ENCODE results near the gene KLK14. TPM values are rescaled to one million over a fixed set of nuclear protein-coding genes. Genes with fewer than 3 reads are reported as not detected.

Gene KLK14
- total RNA-seq, 2 experiments from 2014 or later, result 0.61 to 0.76 TPM

- Mint-ChIP-seq H3K4me1 (ENCODE audit: low read depth) (peaks cover 38% of the 10 kb centered on the region), H3K27ac (peak overlapping the region; percentile 81), H3K36me3 (peaks cover 17% of the 10 kb centered on the region), H3K9me3 (no peaks in the 10 kb centered on the region), H3K27me3 (no peaks in the 10 kb centered on the region), H3K4me3 (peak overlapping the region; percentile 93)
- peak; percentile 42 for DNase-seq
- ChIA-PET POLR2A (no interaction called here), CTCF (interaction anchor here (1.6 kb wide), 1 partner anchor 50 kb away, joined by 4 read pairs; no protein-coding TSS in a partner anchor)
- intact Hi-C loops (cut with micrococcal nuclease), result loop anchor here (2.0 kb wide), 2 partner anchors 303 to 597 kb away; partner anchors contain the start of gene JOSD2
Observed at GRCh38 chr19:51107406-51108065, 24.8 kb upstream of the KLK14 start.

GRCh38 chr19:51103926-51104341 lies 21.2 kb upstream of the KLK14 start:
- intact Hi-C loops (cut with micrococcal nuclease), result no loop called here
- Mint-ChIP-seq H3K36me3 (peaks cover 29% of the 10 kb centered on the region), H3K4me1 (ENCODE audit: low read depth) (peaks cover 45% of the 10 kb centered on the region), H3K4me3 (no peak overlapping the region), H3K9me3 (no peaks in the 10 kb centered on the region), H3K27ac (no peak overlapping the region), H3K27me3 (no peaks in the 10 kb centered on the region)
- POLR2A ChIA-PET, result no interaction called here
- CTCF ChIA-PET, result no interaction called here
- DNase-seq, result no peak

GRCh38 chr19:51102991-51103390 lies 20.3 kb upstream of the KLK14 start:
- Mint-ChIP-seq H3K27me3 (no peaks in the 10 kb centered on the region), H3K9me3 (no peaks in the 10 kb centered on the region), H3K36me3 (peaks cover 29% of the 10 kb centered on the region), H3K27ac (no peak overlapping the region), H3K4me1 (ENCODE audit: low read depth) (peaks cover 41% of the 10 kb centered on the region), H3K4me3 (no peak overlapping the region)
- ChIA-PET POLR2A (no interaction called here), CTCF (no interaction called here)
- intact Hi-C loops (cut with micrococcal nuclease), result no loop called here
- DNase-seq, result no peak

- Mint-ChIP-seq H3K9me3 (no peaks in the 10 kb centered on the region), H3K27ac (no peak overlapping the region), H3K27me3 (no peaks in the 10 kb centered on the region), H3K4me3 (no peak overlapping the region), H3K36me3 (peaks cover 30% of the 10 kb centered on the region), H3K4me1 (ENCODE audit: low read depth) (peaks cover 36% of the 10 kb centered on the region)
- ChIA-PET CTCF (interaction anchor here (0.7 to 1.2 kb wide), 4 partner anchors 9 to 179 kb away, joined by 3 to 5 read pairs (median 4); no protein-coding TSS in a partner anchor), POLR2A (no interaction called here)
- DNase-seq, result no peak
- intact Hi-C loops (cut with micrococcal nuclease), result no loop called here
Observed at GRCh38 chr19:51101171-51101865, 18.6 kb upstream of the KLK14 start.

GRCh38 chr19:51100601-51101000 lies 17.9 kb upstream of the KLK14 start:
- Mint-ChIP-seq H3K4me1 (ENCODE audit: low read depth) (peaks cover 30% of the 10 kb centered on the region), H3K36me3 (peaks cover 28% of the 10 kb centered on the region), H3K4me3 (no peak overlapping the region), H3K27me3 (no peaks in the 10 kb centered on the region), H3K27ac (no peak overlapping the region), H3K9me3 (no peaks in the 10 kb centered on the region)
- intact Hi-C loops (cut with micrococcal nuclease), result no loop called here
- CTCF ChIA-PET, result interaction anchor here (1.1 kb wide), 1 partner anchor 179 kb away, joined by 4 read pairs; no protein-coding TSS in a partner anchor
- no peak for DNase-seq
- POLR2A ChIA-PET, result no interaction called here

GRCh38 chr19:51099047-51099382 lies 16.3 kb upstream of the KLK14 start:
- H3K9me3 Mint-ChIP-seq, result no peaks in the 10 kb centered on the region
- H3K27ac Mint-ChIP-seq, result no peak overlapping the region
- peak overlapping the region; percentile 36 for H3K4me3 Mint-ChIP-seq
- intact Hi-C loops (cut with micrococcal nuclease), result no loop called here
- H3K27me3 Mint-ChIP-seq, result no peaks in the 10 kb centered on the region
- peaks cover 23% of the 10 kb centered on the region for H3K36me3 Mint-ChIP-seq
- H3K4me1 Mint-ChIP-seq (ENCODE audit: low read depth), result peaks cover 22% of the 10 kb centered on the region
- ChIA-PET POLR2A (no interaction called here), CTCF (no interaction called here)
- DNase-seq, result no peak

GRCh38 chr19:51098365-51099046 lies 15.8 kb upstream of the KLK14 start:
- ChIA-PET CTCF (no interaction called here), POLR2A (no interaction called here)
- Mint-ChIP-seq H3K36me3 (peaks cover 20% of the 10 kb centered on the region), H3K27ac (no peak overlapping the region), H3K9me3 (no peaks in the 10 kb centered on the region), H3K4me3 (no peak overlapping the region), H3K27me3 (no peaks in the 10 kb centered on the region), H3K4me1 (ENCODE audit: low read depth) (peaks cover 18% of the 10 kb centered on the region)
- DNase-seq, result peak; percentile 50
- intact Hi-C loops (cut with micrococcal nuclease), result no loop called here

GRCh38 chr19:51097796-51098195 lies 15.1 kb upstream of the KLK14 start:
- intact Hi-C loops (cut with micrococcal nuclease), result no loop called here
- Mint-ChIP-seq H3K27ac (no peak overlapping the region), H3K27me3 (no peaks in the 10 kb centered on the region), H3K4me1 (ENCODE audit: low read depth) (peaks cover 16% of the 10 kb centered on the region), H3K36me3 (peaks cover 19% of the 10 kb centered on the region), H3K9me3 (no peaks in the 10 kb centered on the region), H3K4me3 (no peak overlapping the region)
- DNase-seq, result no peak
- ChIA-PET CTCF (no interaction called here), POLR2A (no interaction called here)

- peaks cover 11% of the 10 kb centered on the region for H3K4me1 Mint-ChIP-seq (ENCODE audit: low read depth)
- ChIA-PET POLR2A (interaction anchor here (0.6 kb wide), 1 partner anchor 71 kb away, joined by 3 read pairs; no protein-coding TSS in a partner anchor), CTCF (interaction anchor here (0.6 to 2.8 kb wide), 12 partner anchors 11 to 728 kb away, joined by 3 to 12 read pairs (median 4); no protein-coding TSS in a partner anchor)
- H3K9me3 Mint-ChIP-seq, result no peaks in the 10 kb centered on the region
- no peaks in the 10 kb centered on the region for H3K27me3 Mint-ChIP-seq
- H3K36me3 Mint-ChIP-seq, result peaks cover 14% of the 10 kb centered on the region
- DNase-seq, result peak; percentile 80
- intact Hi-C loops (cut with micrococcal nuclease), result no loop called here
- no peak overlapping the region for H3K4me3 Mint-ChIP-seq
- H3K27ac Mint-ChIP-seq, result no peak overlapping the region
Observed at GRCh38 chr19:51097166-51097738, 14.6 kb upstream of the KLK14 start.

GRCh38 chr19:51096473-51097165 lies 13.9 kb upstream of the KLK14 start:
- Mint-ChIP-seq H3K27me3 (no peaks in the 10 kb centered on the region), H3K36me3 (peaks cover 14% of the 10 kb centered on the region), H3K27ac (no peak overlapping the region), H3K4me3 (no peak overlapping the region), H3K9me3 (no peaks in the 10 kb centered on the region), H3K4me1 (ENCODE audit: low read depth) (peaks cover 11% of the 10 kb centered on the region)
- no peak for DNase-seq
- ChIA-PET CTCF (interaction anchor here (0.6 to 2.8 kb wide), 15 partner anchors 10 to 728 kb away, joined by 3 to 12 read pairs (median 4); no protein-coding TSS in a partner anchor), POLR2A (interaction anchor here (0.6 kb wide), 2 partner anchors 72 to 105 kb away, joined by 3 to 4 read pairs; no protein-coding TSS in a partner anchor)
- intact Hi-C loops (cut with micrococcal nuclease), result no loop called here

GRCh38 chr19:51094696-51095279 lies 12.1 kb upstream of the KLK14 start:
- Mint-ChIP-seq H3K27ac (no peak overlapping the region), H3K9me3 (no peaks in the 10 kb centered on the region), H3K27me3 (no peaks in the 10 kb centered on the region), H3K4me3 (no peak overlapping the region), H3K36me3 (peaks cover 10% of the 10 kb centered on the region), H3K4me1 (ENCODE audit: low read depth) (peaks cover 8% of the 10 kb centered on the region)
- intact Hi-C loops (cut with micrococcal nuclease), result loop anchor here (5.0 kb wide), 1 partner anchor 77 kb away; the partner anchor contains the start of gene KLK10
- CTCF ChIA-PET, result interaction anchor here (1.2 to 2.8 kb wide), 3 partner anchors 8 to 165 kb away, joined by 4 to 12 read pairs (median 6); no protein-coding TSS in a partner anchor
- DNase-seq, result peak; percentile 55
- POLR2A ChIA-PET, result no interaction called here
